HG03039 (cell line): ENCODE measurements around the gene PIH1D2.
"Not testable (repeated sequence)": the region's sequence is repeated elsewhere in the genome, so short reads cannot be mapped to it uniquely, and the experiment has no call there.

Experiments used
- ATAC-seq: cut with Tn5 transposase; IDR thresholded peaks from one replicate; pipeline ENCODE4 v1.9.1; 2021; ENCODE audit warnings: mild to moderate bottlenecking, moderate library complexity; ENCODE audit not compliant: unreplicated experiment

Gene PIH1D2

GRCh38 chr11:112057170-112057569 is 16.6 kb downstream of the PIH1D2 start:
- ATAC-seq = no peak

- ATAC-seq = no peak
Measured at GRCh38 chr11:112051768-112052167, 22.0 kb downstream of the PIH1D2 start.

GRCh38 chr11:112050721-112051120 is 23.1 kb downstream of the PIH1D2 start:
- ATAC-seq = peak; percentile 88

DNA sequence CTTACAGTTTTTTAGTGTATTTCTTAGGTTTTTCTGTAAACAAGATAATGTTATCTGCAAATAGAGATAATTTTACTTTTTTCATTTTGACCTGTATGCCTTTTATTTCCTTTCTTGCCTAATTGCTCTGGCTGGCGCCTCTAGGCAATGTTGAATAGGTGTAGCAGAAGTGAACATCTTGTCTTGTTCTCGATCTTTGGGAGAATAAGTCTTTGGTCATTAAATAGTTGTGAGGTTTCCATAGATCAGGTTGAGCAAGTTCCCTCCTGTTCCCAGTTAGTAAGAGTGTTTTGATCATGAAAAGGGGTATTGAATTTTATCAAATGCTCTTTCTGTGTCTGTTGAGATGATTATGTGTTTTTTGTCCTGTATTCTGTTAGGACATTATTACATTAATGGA is 24.0 kb downstream of the PIH1D2 start:
- ATAC-seq = no peak

- not testable (repeated sequence) for ATAC-seq
Measured at GRCh38 chr11:112048256-112048655, 25.6 kb downstream of the PIH1D2 start.

DNA sequence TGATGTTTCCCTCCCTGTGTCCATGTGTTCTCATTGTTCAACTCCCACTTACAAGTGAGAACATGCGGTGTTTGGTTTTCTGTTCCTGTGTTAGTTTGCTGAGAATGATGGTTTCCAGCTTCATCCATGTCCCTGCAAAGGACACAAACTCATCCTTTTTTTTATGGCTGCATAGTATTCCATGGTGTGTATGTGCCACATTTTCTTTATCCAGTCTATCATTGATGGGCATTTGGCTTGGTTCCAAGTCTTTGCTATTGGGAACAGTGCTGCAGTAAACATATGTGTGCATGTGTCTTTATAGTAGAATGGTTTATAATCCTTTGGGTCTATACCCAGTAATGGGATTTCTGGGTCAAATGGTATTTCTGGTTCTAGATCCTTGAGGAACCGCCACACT is 27.2 kb downstream of the PIH1D2 start:
- ATAC-seq = not testable (repeated sequence)

- no peak for ATAC-seq
Measured at GRCh38 chr11:112044961-112045360, 28.9 kb downstream of the PIH1D2 start.

DNA sequence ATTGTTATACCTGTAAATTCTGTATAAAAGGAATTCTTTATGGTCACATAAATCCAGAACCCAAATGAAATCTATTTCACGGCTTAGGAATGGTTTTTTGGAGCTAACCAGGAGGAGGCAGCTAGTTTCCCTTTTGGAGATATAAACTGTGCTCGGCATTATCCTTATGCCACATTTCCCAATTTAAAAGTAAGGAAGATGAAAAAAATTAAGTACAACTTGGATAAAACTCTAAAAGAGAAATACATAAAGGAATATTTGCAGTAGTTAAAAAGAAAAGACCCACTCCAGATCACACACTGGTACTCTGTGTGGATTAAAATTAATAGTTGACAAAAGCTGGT is 30.9 kb downstream of the PIH1D2 start:
- no peak for ATAC-seq

DNA sequence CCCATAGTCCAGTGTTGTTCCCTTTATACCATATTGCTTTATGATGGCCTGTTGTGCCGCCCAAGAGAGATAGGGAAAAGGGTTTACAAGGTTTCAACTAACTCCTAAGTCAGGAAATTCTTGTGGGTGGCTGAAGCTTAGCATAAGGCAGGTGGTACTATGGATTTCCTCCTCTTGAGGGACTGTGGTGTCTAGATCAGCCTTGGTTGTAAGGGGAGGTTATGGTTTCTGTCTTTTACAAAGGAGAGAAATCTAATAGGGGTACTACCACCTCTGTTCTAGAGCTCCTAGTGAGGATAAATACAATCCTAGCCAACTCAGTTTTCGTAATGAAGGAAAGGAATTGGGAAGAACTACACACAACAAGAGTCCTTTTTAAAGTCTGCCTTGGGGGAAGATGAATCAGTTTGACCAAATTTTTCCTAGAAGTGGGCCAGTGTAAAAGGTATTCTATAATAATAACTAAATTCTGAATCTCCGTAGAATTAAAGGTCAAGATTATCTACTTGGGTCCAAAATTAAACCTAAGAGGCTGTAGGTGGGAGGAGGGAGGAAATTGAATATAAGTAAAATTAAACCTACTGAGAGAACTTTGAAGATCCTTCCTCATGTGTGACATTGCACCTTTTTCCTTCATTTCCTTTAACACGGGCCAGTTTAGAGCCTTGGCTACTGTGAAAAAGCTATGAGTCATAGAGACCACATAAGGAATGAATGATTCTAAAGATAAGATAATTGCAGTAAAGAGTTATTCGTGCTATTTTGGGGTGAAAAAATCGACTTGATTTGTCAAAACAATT is 31.5 kb downstream of the PIH1D2 start:
- no peak for ATAC-seq

DNA sequence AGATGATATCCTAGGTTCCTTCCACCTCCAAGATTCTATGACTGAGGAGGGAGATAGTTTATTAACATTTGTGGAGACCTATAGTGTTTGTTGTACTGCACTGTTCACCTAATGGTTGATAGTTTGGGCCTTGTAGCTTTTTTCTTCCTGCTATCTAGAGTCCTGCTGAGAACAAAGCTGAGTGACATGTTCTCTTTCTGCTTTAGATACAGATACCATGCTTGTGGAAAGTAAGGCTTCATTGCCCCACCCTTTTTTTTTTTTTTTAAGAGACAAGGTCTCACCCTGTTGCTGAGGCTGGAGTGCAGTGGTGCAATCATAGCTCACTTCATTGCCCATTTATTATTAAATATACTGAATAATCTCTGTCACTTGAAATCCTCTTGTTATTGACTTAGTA is 36.3 kb downstream of the PIH1D2 start:
- no peak for ATAC-seq

GRCh38 chr11:112033902-112034301 is 39.9 kb downstream of the PIH1D2 start:
- no peak for ATAC-seq

- no peak for ATAC-seq
Measured at GRCh38 chr11:112029460-112029859, 44.4 kb downstream of the PIH1D2 start.

DNA sequence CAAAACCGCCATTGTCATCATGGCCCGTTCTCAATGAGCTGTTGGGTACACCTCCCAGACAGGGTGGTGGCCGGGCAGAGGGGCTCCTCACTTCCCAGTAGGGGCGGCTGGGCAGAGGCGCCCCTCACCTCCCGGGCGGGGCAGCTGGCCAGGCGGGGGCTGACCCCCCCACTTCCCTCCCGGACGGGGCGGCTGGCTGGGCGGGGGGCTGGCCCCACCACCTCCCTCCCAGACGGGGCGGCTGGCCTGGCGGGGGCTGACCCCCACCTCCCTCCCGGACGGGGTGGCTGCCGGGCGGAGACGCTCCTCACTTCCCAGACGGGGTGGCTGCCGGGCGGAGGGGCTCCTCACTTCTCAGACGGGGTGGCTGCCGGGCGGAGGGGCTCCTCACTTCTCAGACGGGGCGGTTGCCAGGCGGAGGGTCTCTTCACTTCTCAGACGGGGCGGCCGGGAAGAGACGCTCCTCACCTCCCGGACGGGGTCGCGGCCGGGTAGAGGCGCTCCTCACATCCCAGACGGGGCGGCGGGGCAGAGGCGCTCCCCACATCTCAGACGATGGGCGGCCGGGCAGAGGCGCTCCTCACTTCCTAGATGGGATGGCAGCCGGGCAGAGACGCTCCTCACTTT is 46.9 kb downstream of the PIH1D2 start:
- not testable (repeated sequence) for ATAC-seq

DNA sequence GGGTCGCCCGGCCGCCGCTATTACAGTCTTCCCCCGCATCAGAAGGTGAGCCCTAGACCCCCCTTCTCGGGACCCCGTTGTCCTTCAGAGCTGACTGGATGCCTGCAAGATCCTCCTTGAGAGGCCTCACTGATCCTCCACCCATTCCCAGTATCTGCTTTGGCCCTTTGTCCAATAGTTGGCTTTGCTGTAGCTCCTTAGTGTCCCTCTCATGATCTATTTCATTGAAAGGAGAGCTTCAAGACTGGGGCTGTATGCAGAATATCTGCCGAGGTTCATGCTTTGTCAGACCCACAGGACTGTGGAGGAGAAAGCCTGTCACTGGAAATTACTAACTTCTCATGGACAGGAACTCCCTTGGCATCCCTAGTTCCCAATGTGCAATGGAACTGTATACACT is 48.1 kb downstream of the PIH1D2 start:
- no peak for ATAC-seq

DNA sequence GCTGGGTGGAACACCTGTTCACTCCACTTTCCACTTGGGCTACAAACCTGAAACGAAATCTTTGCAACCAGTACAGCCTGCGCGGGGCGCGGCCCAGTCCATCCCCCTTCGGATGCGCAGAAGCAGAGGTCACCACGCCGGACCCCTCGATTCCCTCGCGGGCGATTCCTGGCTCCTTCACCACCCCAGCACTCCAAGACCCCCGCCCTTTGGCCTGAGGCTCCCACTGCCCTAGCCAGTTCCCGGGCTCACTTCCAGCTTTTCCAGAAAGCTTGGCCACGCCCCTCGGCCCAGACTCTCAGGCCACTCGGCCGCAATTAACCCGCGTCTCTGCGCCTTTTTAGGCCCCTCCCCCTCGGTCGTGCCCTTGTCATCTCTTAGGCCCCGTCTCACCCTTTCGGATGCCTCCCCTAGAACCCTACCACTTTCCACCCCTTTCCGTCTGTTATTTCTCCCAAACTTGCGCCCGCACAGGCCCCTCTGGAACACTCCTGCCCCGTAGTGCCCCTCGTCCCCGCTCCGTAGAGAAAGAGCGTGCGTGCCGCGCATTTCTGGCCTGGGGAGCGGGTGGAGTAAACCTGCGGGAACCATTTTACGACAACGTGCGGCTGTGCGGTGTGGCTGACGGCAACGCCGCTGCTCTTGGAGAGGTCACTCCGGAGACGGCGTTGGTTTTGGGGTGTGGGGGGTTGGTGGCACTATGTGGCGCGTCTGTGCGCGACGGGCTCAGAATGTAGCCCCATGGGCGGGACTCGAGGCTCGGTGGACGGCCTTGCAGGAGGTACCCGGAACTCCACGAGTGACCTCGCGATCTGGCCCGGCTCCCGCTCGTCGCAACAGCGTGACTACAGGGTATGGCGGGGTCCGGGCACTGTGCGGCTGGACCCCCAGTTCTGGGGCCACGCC is 48.8 kb downstream of the PIH1D2 start, which contains the start of gene DLAT:
TSS of gene DLAT (plus strand) at position 636 of the 906 bp plus-strand sequence. CDS start at position 701, 65 bp downstream.
- ATAC-seq = peak; percentile 72

GRCh38 chr11:112024178-112024772 is 49.5 kb downstream of the PIH1D2 start:
- peak; percentile 33 for ATAC-seq

DNA sequence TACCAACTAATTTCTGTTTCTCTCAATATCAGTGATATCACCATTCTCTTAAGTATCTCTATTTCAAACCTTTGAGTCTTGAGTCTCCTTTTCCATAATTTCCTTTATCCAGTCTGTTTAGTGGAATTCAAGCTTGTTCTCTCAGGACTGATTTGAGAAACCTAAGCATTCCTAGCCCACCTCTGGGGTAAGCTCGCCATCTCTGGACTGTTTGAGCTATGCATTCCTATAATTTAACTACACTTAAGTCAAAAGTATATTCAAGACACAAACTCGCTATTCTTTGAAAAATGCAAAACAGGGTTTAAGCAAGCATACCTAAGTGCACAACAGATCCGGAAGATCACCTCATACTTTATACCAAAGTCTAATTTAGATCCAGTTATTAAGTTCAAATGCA is 50.7 kb downstream of the PIH1D2 start:
- ATAC-seq = no peak

GRCh38 chr11:112019066-112019465 is 54.8 kb downstream of the PIH1D2 start:
- no peak for ATAC-seq
